OCI-LY7 (cell line): Measurements from ENCODE around the gene NAV2. TPM values are rescaled to one million over a fixed set of nuclear protein-coding genes. Genes with fewer than 3 reads are reported as not detected.

ENCODE experiments used
- BruUV-seq: library from RNA; stranded (reverse); fragments of 400-500 nt; replicated peaks from 2 replicates; lab custom pipeline; 2021; lab: Mats Ljungman, UMichigan
- CTCF ChIA-PET: fragments of 300-600 bp; sonication (Branson Sonifier 250); formaldehyde crosslinking; loops from one replicate; lab custom pipeline; 2022; ENCODE audit warnings: antibody characterized with exemption; ENCODE audit not compliant: unreplicated experiment; lab: Charles Lee
- POLR2A ChIA-PET: fragments of 300-600 bp; sonication (Branson Sonifier 250); formaldehyde crosslinking; loops from one replicate; lab custom pipeline; 2022; ENCODE audit warnings: antibody characterized with exemption; lab: Charles Lee
- DNase-seq: peaks from one replicate; pipeline ENCODE4 v3.0.0-alpha.2; 2015; ENCODE audit warnings: low spot score
- H2AFZ ChIP-seq: fragments of 200-600 bp; sonication (generic), shearing (Covaris generic); 2 replicates; pipeline ENCODE4 v1.6.1; 2014; ENCODE audit warnings: mild to moderate bottlenecking, antibody characterized with exemption, low read length, moderate library complexity
- H3K27ac ChIP-seq: fragments of 200-600 bp; sonication (generic); 2 replicates; pipeline ENCODE4 v1.5.1; 2014; ENCODE audit warnings: mixed run types, low read depth, mild to moderate bottlenecking, moderate library complexity, low read length, inconsistent platforms; ENCODE audit not compliant: poor library complexity, severe bottlenecking
- H3K36me3 ChIP-seq: fragments of 200-600 bp; sonication (generic); 2 replicates; pipeline ENCODE4 v1.6.1; 2014; ENCODE audit warnings: mild to moderate bottlenecking, antibody characterized with exemption, low read length, moderate library complexity, mixed read lengths; ENCODE audit not compliant: insufficient read depth
- H3K4me1 ChIP-seq: fragments of 200-600 bp; sonication (generic); 2 replicates; pipeline ENCODE4 v1.5.1; 2014; ENCODE audit warnings: mild to moderate bottlenecking, low read length; ENCODE audit not compliant: insufficient read depth, poor library complexity, severe bottlenecking
- H3K4me2 ChIP-seq: fragments of 200-600 bp; sonication (generic); 2 replicates; pipeline ENCODE4 v1.6.1; 2014; ENCODE audit warnings: mild to moderate bottlenecking, low read length
- H3K4me3 ChIP-seq: fragments of 200-600 bp; sonication (generic); 2 replicates; pipeline ENCODE4 v1.5.1; 2014; ENCODE audit warnings: mild to moderate bottlenecking, low read depth, low read length; ENCODE audit not compliant: poor library complexity, severe bottlenecking
- H3K79me2 ChIP-seq: fragments of 200-600 bp; sonication (generic); 2 replicates; pipeline ENCODE4 v1.6.1; 2016; ENCODE audit warnings: low read depth, mild to moderate bottlenecking, low read length, moderate library complexity, mixed read lengths; ENCODE audit not compliant: insufficient read depth
- H3K9me2 ChIP-seq: fragments of 200-600 bp; sonication (generic); 2 replicates; pipeline ENCODE4 v1.6.1; 2016; ENCODE audit warnings: mild to moderate bottlenecking, low read length, mixed read lengths; ENCODE audit not compliant: insufficient read depth
- H3K9me3 ChIP-seq: fragments of 200-600 bp; sonication (generic); 2 replicates; pipeline ENCODE4 v1.6.1; 2014; ENCODE audit warnings: mild to moderate bottlenecking, mixed run types, low read length, mixed read lengths
- H4K20me1 ChIP-seq: fragments of 200-600 bp; sonication (generic); 2 replicates; pipeline ENCODE4 v1.6.1; 2014; ENCODE audit warnings: mild to moderate bottlenecking, antibody characterized with exemption, low read length, moderate library complexity, mixed read lengths; ENCODE audit not compliant: insufficient read depth
- EZH2phosphoT487 ChIP-seq: fragments of 200-600 bp; sonication (generic); IDR thresholded peaks from 2 replicates; pipeline ENCODE4 v1.6.1; 2018; ENCODE audit warnings: low read depth, borderline replicate concordance, mild to moderate bottlenecking, mixed run types, antibody characterized with exemption, low read length, moderate library complexity, mixed read lengths
- intact Hi-C: fragments of 100-400 bp; cut with micrococcal nuclease; formaldehyde crosslinking; loops from one replicate; pipeline ENCODE4 v1.10.0; 2022; ENCODE audit not compliant: unreplicated experiment
- total RNA-seq, 2 experiments: library from RNA; depleted of rRNA in 1 of 2; stranded (reverse); fragments of >200 nt in 1 of 2; shearing (Covaris generic) in 1 of 2; gene quantifications; 2 replicates each; pipeline ENCODE4 v1.2.3, GENCODE V29; 2014 to 2022
- TF ChIP-seq, protein P1 (sequence below): fragments of 200-600 bp; sonication (generic); conservative IDR thresholded peaks from 2 replicates; pipeline ENCODE4 v1.5.1; 2014; ENCODE audit warnings: mild to moderate bottlenecking, antibody characterized with exemption, low read length, moderate library complexity, mixed read lengths

NAV2 gene
- total RNA-seq, 2 experiments from 2014 or later, result 0.06 to 0.68 TPM

- Histone ChIP-seq H4K20me1 (no peaks in the 10 kb centered on the region), H2AFZ (no peak overlapping the region), H3K9me2 (no peaks in the 10 kb centered on the region), H3K36me3 (no peaks in the 10 kb centered on the region), H3K4me2 (no peak overlapping the region), H3K4me1 (no peaks in the 10 kb centered on the region), H3K4me3 (no peak overlapping the region), H3K9me3 (no peaks in the 10 kb centered on the region), H3K27ac (no peak overlapping the region), H3K79me2 (no peaks in the 10 kb centered on the region)
- CTCF ChIA-PET, result no interaction called here
- TF ChIP-seq, protein P1, sequence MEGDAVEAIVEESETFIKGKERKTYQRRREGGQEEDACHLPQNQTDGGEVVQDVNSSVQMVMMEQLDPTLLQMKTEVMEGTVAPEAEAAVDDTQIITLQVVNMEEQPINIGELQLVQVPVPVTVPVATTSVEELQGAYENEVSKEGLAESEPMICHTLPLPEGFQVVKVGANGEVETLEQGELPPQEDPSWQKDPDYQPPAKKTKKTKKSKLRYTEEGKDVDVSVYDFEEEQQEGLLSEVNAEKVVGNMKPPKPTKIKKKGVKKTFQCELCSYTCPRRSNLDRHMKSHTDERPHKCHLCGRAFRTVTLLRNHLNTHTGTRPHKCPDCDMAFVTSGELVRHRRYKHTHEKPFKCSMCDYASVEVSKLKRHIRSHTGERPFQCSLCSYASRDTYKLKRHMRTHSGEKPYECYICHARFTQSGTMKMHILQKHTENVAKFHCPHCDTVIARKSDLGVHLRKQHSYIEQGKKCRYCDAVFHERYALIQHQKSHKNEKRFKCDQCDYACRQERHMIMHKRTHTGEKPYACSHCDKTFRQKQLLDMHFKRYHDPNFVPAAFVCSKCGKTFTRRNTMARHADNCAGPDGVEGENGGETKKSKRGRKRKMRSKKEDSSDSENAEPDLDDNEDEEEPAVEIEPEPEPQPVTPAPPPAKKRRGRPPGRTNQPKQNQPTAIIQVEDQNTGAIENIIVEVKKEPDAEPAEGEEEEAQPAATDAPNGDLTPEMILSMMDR, result no peak
- TF ChIP-seq EZH2phosphoT487, result no peak
- POLR2A ChIA-PET, result no interaction called here
- BruUV-seq, result no TSS peak
- DNase-seq, result no peak
- intact Hi-C loops, result no loop called here
These were observed 100.1 kb downstream of the NAV2 start for GRCh38 chr11:19812710-19813109.

GRCh38 chr11:19813158-19813879, 100.7 kb downstream of the NAV2 start:
- H3K4me3 ChIP-seq, result no peak overlapping the region
- no peaks in the 10 kb centered on the region for H3K9me3 ChIP-seq
- H3K27ac ChIP-seq, result no peak overlapping the region
- no peaks in the 10 kb centered on the region for H3K4me1 ChIP-seq
- H4K20me1 ChIP-seq, result no peaks in the 10 kb centered on the region
- no peaks in the 10 kb centered on the region for H3K36me3 ChIP-seq
- H2AFZ ChIP-seq, result no peak overlapping the region
- no peaks in the 10 kb centered on the region for H3K9me2 ChIP-seq
- H3K4me2 ChIP-seq, result no peak overlapping the region
- no TSS peak for BruUV-seq
- POLR2A ChIA-PET, result no interaction called here
- TF ChIP-seq, protein P1, result no peak
- TF ChIP-seq EZH2phosphoT487, result no peak
- intact Hi-C loops, result no loop called here
- CTCF ChIA-PET, result no interaction called here
- H3K79me2 ChIP-seq, result no peaks in the 10 kb centered on the region
- no peak for DNase-seq

- Histone ChIP-seq H3K4me1 (no peaks in the 10 kb centered on the region), H3K4me3 (no peak overlapping the region), H3K36me3 (no peaks in the 10 kb centered on the region), H3K27ac (no peak overlapping the region), H3K79me2 (no peaks in the 10 kb centered on the region), H3K9me3 (no peaks in the 10 kb centered on the region), H3K9me2 (no peaks in the 10 kb centered on the region), H3K4me2 (no peak overlapping the region), H2AFZ (no peak overlapping the region), H4K20me1 (no peaks in the 10 kb centered on the region)
- no TSS peak for BruUV-seq
- ChIA-PET CTCF (no interaction called here), POLR2A (no interaction called here)
- no peak for TF ChIP-seq EZH2phosphoT487
- TF ChIP-seq, protein P1, result no peak
- no peak for DNase-seq
- intact Hi-C loops, result no loop called here
These were observed 101.8 kb downstream of the NAV2 start for GRCh38 chr11:19814421-19814820.
